Stimulated activated CD8-positive, alpha-beta memory T cell treated with anti-CD3 and anti-CD28 coated beads, Interleukin-2, amount 100 ng/mL, for 1 hour (primary cell): ENCODE data around the gene CDH13.

Experiments
- DNase-seq, 2 donors: peaks; one replicate each; pipeline ENCODE4 v3.0.0-alpha.2; 2020; ENCODE audit warnings: low read depth in 2 of 2

Gene CDH13

GRCh38 chr16:83568345-83568744 is 941.6 kb downstream of the CDH13 start:
- DNase-seq, result no peak

GRCh38 chr16:83574388-83574787 is 947.6 kb downstream of the CDH13 start:
- DNase-seq, result no peak

- no peak for DNase-seq
Measured at GRCh38 chr16:83577078-83577745, 950.4 kb downstream of the CDH13 start.

GRCh38 chr16:83578171-83578570 is 951.4 kb downstream of the CDH13 start:
- no peak for DNase-seq

GRCh38 chr16:83579027-83579426 is 952.3 kb downstream of the CDH13 start:
- DNase-seq, result no peak

- DNase-seq, result no peak
Measured at GRCh38 chr16:83579436-83579835, 952.7 kb downstream of the CDH13 start.

- DNase-seq, result no peak
Measured at GRCh38 chr16:83581082-83581481, 954.3 kb downstream of the CDH13 start.

- no peak for DNase-seq
Measured at GRCh38 chr16:83581994-83582747, 955.4 kb downstream of the CDH13 start.

GRCh38 chr16:83586036-83586435 is 959.3 kb downstream of the CDH13 start:
- no peak for DNase-seq

GRCh38 chr16:83586461-83587200 is 959.9 kb downstream of the CDH13 start:
- no peak for DNase-seq

GRCh38 chr16:83587201-83587600 is 960.4 kb downstream of the CDH13 start:
- DNase-seq, result no peak

- DNase-seq, result no peak
Measured at GRCh38 chr16:83588070-83588469, 961.3 kb downstream of the CDH13 start.

- no peak for DNase-seq
Measured at GRCh38 chr16:83589576-83589975, 962.8 kb downstream of the CDH13 start.

GRCh38 chr16:83592778-83593177 is 966.0 kb downstream of the CDH13 start:
- no peak for DNase-seq

- DNase-seq, result no peak
Measured at GRCh38 chr16:83599789-83600462, 973.2 kb downstream of the CDH13 start.

GRCh38 chr16:83602761-83603722 is 976.3 kb downstream of the CDH13 start:
- no peak for DNase-seq

- DNase-seq, result no peak
Measured at GRCh38 chr16:83603723-83604570, 977.2 kb downstream of the CDH13 start.

- no peak for DNase-seq
Measured at GRCh38 chr16:83606486-83607030, 979.8 kb downstream of the CDH13 start.

GRCh38 chr16:83609178-83609577 is 982.4 kb downstream of the CDH13 start:
- DNase-seq, result no peak
